Activated naive CD8-positive, alpha-beta T cell treated with anti-CD3 and anti-CD28 coated beads, Interleukin-2, amount 50 U/mL, for 24 hours (primary cell): Measurements from ENCODE around the gene CUL3.
"Not testable (repeated sequence)": the region's sequence is repeated elsewhere in the genome, so short reads cannot be mapped to it uniquely, and the experiment has no call there.

ENCODE experiments used
- ATAC-seq: fragments of 150-1000 bp; cut with Tn5 transposase; one replicate; pipeline ENCODE4 v1.10.0; 2021
- DNase-seq: peaks from one replicate; pipeline ENCODE4 v3.0.0; 2021
- H3K27ac Mint-ChIP-seq: one replicate; pipeline ENCODE4 v1.8.0; 2021; ENCODE audit warnings: mild to moderate bottlenecking, mixed read lengths
- H3K27me3 Mint-ChIP-seq: one replicate; pipeline ENCODE4 v1.8.0; 2021; ENCODE audit warnings: mixed read lengths
- H3K36me3 Mint-ChIP-seq: one replicate; pipeline ENCODE4 v1.8.0; 2021; ENCODE audit warnings: low read depth, mixed read lengths
- H3K4me1 Mint-ChIP-seq: one replicate; pipeline ENCODE4 v1.8.0; 2021; ENCODE audit warnings: mixed read lengths
- H3K4me3 Mint-ChIP-seq: one replicate; pipeline ENCODE4 v1.8.0; 2021; ENCODE audit warnings: mild to moderate bottlenecking, moderate library complexity, mixed read lengths
- H3K9me3 Mint-ChIP-seq: one replicate; pipeline ENCODE4 v1.8.0; 2021; ENCODE audit warnings: mixed read lengths

Gene CUL3

DNA sequence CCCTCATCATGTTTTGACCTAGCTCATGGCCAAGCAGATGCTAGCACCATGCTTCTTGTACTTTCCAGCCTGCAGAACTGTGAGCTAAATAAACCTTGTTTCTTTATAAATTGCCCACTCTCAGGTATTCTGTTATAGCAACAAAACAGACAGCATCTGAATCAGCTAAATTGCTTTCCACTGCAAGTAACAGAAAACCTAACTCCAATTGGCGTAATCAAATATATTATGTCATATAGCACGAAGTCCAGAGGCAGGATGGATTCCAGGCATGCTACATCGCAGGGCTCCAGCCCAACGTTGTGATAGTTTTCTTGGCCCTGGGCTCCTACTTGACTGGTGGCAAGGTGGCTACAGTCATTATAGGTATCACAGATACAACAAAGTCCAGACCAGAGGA is 10.4 kb upstream of the CUL3 start:
- Mint-ChIP-seq H3K4me3 (no peak overlapping the region), H3K27me3 (no peaks in the 10 kb centered on the region), H3K36me3 (no peaks in the 10 kb centered on the region), H3K9me3 (no peaks in the 10 kb centered on the region), H3K27ac (no peak overlapping the region), H3K4me1 (no peaks in the 10 kb centered on the region)
- DNase-seq (no peak), ATAC-seq (no peak)

DNA sequence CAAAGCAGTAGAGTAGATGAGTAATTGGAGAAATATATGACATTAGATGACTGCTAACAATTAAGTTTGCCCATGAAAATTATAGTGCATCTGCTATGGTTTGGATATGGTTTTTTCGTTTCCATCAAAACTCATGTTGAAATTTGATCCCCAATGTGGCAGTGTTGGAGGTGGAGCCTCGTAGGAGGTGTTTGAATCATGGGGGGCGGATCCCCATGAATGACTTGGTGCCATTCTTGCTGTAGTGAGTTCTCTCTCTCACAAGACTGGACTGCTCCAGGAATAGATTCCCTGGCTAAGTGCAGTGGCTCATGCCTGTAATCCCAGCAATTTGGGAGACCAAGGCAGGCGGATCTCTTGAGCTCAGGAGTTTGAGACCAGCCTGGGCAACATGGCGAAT is 9.7 kb upstream of the CUL3 start:
- no peaks in the 10 kb centered on the region for H3K9me3 Mint-ChIP-seq
- ATAC-seq = no peak
- H3K27ac Mint-ChIP-seq = no peak overlapping the region
- H3K36me3 Mint-ChIP-seq = no peaks in the 10 kb centered on the region
- H3K27me3 Mint-ChIP-seq = no peaks in the 10 kb centered on the region
- H3K4me3 Mint-ChIP-seq = no peak overlapping the region
- H3K4me1 Mint-ChIP-seq = no peaks in the 10 kb centered on the region
- no peak for DNase-seq

DNA sequence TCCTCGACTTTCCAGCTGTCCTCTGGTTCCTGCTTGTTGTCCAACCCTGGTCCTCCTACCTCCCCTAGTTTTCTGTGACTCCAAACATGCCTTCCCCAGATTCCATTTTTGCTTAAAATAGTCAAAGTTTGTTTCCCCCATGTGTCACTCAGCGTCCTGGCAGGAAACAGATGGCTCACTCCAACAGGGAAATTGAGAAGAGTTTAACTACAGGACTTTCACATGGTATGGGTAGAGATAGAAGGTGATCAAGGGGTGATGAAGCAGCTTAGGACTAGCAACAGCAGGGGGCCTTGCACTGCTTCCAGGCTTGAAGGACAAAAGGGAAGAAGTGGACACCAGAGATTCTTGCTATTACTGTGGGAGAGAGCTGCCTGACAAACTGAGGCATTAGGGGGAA is 6.1 kb upstream of the CUL3 start:
- Mint-ChIP-seq H3K36me3 (no peaks in the 10 kb centered on the region), H3K9me3 (no peaks in the 10 kb centered on the region), H3K27me3 (no peaks in the 10 kb centered on the region), H3K4me1 (peaks cover 5% of the 10 kb centered on the region), H3K27ac (no peak overlapping the region), H3K4me3 (no peak overlapping the region)
- DNase-seq = no peak
- ATAC-seq = no peak

DNA sequence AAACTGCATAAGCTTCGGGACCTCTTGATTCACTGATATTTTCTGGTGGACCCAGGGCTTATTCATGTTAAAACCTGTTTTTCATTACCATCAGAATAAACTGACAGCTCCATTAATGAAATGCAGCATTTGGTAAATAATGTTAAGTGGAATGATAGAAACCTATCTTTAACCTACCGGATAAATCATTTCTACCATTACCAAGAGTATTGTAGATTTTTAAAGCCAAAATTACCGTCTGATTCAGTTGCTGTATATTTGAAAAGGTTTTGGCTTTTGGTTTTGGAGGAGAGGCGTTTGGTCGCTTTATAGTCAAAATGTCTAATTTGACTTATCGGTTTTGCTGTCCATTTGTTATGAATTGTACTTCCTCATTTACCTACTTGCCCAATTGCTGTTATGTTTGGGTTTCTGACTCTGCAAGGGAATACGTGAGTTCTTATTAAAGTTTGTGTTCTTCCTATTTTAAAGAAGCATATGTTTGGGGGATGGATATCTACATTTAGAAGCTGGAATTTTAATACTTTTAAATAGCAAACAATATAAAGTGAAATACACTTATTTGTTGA is 1.0 kb upstream of the CUL3 start:
- ATAC-seq (no peak), DNase-seq (no peak)
- peaks cover 36% of the 10 kb centered on the region for H3K4me1 Mint-ChIP-seq
- H3K27me3 Mint-ChIP-seq = no peaks in the 10 kb centered on the region
- H3K36me3 Mint-ChIP-seq = peaks cover 19% of the 10 kb centered on the region
- peak overlapping the region; percentile 91 for H3K27ac Mint-ChIP-seq
- H3K9me3 Mint-ChIP-seq = no peaks in the 10 kb centered on the region
- peak overlapping the region; percentile 92 for H3K4me3 Mint-ChIP-seq

DNA sequence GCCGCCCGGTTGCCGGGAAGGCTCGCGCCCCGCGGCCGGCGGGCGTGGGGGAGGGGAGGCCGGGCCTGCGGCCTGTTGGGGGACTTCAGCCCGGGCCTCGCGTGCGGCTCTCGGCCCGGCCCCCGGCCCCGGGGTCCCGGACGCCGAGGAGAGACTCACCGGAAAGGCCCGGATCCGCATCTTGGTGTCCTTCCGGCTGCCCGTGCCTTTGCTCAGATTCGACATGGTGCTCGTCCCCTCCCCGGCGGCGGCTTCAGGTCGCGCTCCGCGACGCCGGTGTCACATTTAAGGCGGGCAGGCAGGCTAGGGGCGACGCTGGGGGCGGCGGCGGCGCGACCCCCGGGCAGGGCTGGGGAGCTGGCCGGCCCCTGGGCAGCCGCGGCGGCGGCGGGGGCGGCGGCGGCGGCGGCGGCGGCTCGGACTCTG is 365 bp downstream of the CUL3 start:
- peak overlapping the region; percentile 91 for H3K27ac Mint-ChIP-seq
- DNase-seq = peak; percentile 57
- H3K4me1 Mint-ChIP-seq = peaks cover 49% of the 10 kb centered on the region
- no peaks in the 10 kb centered on the region for H3K9me3 Mint-ChIP-seq
- H3K36me3 Mint-ChIP-seq = peaks cover 23% of the 10 kb centered on the region
- peak overlapping the region; percentile 92 for H3K4me3 Mint-ChIP-seq
- peak; percentile 25 for ATAC-seq
- H3K27me3 Mint-ChIP-seq = no peaks in the 10 kb centered on the region

DNA sequence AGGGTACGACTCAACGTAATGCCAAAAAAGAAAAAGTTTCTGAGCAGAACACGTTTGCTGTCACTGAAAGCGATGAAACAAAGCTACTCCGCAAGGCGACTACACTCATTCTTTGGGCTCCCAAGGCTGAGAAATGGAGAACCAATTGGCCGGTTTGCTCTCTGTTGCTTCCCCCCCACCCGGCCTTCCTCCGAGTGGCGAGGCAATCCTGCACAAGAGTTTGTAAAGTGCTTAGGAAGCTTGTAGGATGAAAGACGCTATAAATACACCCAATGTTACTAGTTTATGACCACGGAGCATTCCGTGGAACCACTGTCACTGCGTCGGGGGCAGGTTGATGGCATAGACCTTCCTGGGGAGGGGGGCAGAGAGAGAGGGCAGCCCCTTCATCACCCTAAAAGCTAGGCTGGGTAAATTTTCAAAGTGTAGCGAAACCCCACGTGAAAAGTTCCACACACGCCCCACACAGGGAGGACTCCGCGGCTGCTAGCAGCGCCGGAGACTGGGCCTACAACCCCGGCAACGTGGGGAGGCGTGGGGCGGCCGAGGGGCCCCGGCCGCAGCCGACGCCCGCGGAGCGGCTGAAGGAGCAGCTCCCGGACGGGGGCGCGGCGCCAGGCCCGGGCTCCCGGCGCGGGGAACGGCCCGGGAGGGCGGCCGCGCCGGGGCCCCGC is 915 bp downstream of the CUL3 start:
- ATAC-seq = no peak

DNA sequence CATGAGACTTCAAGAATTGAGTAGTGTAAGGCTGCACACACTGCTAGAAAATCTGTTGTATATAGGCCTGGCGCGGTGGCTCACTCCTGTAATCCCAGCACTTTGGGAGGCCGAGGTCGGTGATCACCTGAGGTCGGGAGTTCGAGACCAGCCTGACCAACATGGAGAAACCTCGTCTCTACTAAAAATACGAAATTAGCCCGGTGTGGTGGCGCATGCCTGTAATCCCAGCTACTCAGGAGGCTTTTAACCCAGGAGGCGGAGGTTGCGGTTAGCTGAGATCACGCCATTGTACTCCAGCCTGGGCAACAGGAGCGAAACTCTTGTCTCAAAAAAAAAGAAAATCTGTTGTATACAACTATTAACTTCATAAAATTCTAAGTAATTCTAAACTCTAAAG is 2.1 kb downstream of the CUL3 start:
- H3K9me3 Mint-ChIP-seq, DNase-seq, H3K27me3 Mint-ChIP-seq, ATAC-seq: not testable (repeated sequence)
- peak overlapping the region; percentile 39 for H3K27ac Mint-ChIP-seq
- peaks cover 23% of the 10 kb centered on the region for H3K36me3 Mint-ChIP-seq
- peaks cover 56% of the 10 kb centered on the region for H3K4me1 Mint-ChIP-seq
- peak overlapping the region; percentile 99 for H3K4me3 Mint-ChIP-seq

More for the DNA sequence above, 915 bp downstream of the CUL3 start:
- DNase-seq = peak; percentile 29
- H3K27ac Mint-ChIP-seq = peak overlapping the region; percentile 97
- no peaks in the 10 kb centered on the region for H3K27me3 Mint-ChIP-seq
- peaks cover 54% of the 10 kb centered on the region for H3K4me1 Mint-ChIP-seq
- H3K9me3 Mint-ChIP-seq = no peaks in the 10 kb centered on the region
- peaks cover 23% of the 10 kb centered on the region for H3K36me3 Mint-ChIP-seq
- H3K4me3 Mint-ChIP-seq = peak overlapping the region; percentile 99

DNA sequence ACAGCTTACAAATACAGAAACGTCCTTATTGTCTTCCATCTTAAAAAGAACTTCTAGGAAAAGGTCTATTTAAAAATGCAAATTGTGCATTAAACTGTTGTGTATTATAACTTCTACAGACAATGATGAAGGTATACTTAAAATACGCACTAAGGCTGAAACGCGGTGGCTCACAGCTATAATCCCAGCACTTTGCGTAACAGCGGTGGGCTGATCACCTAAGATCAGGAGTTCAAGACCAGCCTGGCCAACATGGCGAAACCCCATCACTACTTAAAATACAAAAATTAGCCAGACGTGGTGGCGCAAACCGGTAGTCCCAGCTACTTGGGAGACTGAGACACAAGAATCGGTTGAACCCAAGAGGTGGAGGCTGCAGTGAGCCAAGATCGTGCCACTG is 4.9 kb downstream of the CUL3 start:
- H3K4me1 Mint-ChIP-seq = peaks cover 72% of the 10 kb centered on the region
- peaks cover 23% of the 10 kb centered on the region for H3K36me3 Mint-ChIP-seq
- no peak for ATAC-seq
- H3K27me3 Mint-ChIP-seq = no peaks in the 10 kb centered on the region
- H3K4me3 Mint-ChIP-seq = peak overlapping the region; percentile 5
- no peak overlapping the region for H3K27ac Mint-ChIP-seq
- no peaks in the 10 kb centered on the region for H3K9me3 Mint-ChIP-seq
- DNase-seq = no peak

DNA sequence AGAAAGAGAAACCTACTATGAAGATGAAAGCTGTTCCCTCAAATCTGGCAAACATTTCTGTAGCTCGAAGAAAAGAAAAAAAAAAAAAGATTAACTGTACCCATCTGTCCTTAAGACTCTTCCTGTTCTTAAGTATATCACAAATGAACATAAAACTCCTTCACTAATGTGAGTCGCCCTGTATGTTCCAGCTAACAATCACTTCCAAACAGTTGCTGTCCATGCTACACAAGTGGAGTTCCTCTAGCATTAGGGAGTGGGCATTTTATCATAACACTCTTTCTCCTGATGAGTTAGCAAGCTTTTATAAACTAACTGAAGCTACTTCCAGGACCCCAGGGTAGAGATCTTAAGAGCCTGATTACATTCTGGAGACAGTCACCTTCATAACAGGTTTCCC is 5.8 kb downstream of the CUL3 start:
- Mint-ChIP-seq H3K9me3 (no peaks in the 10 kb centered on the region), H3K36me3 (peaks cover 23% of the 10 kb centered on the region), H3K27me3 (no peaks in the 10 kb centered on the region), H3K27ac (peak overlapping the region; percentile 36), H3K4me1 (peaks cover 80% of the 10 kb centered on the region), H3K4me3 (no peak overlapping the region)
- DNase-seq = no peak
- ATAC-seq = no peak

DNA sequence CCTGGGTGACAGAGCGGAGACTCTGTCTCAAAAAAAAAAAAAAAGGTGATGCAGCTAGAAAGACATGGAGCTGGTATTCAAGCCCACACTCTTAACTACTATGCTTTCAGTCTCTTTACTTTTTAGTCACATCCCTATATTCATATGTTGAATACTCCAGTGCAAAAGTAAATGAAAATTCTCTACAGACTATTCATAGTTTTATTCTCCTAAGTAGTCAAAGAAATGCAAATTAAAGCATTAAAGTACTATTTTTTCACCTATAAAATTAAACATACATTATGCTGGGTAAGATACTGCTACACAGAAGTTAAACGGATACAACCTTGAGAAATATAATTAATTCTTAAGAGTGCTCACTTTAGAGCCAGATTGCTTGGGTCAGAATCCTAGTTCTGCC is 7.6 kb downstream of the CUL3 start:
- H3K4me3 Mint-ChIP-seq = no peak overlapping the region
- no peaks in the 10 kb centered on the region for H3K27me3 Mint-ChIP-seq
- no peak for ATAC-seq
- peaks cover 7% of the 10 kb centered on the region for H3K36me3 Mint-ChIP-seq
- no peak overlapping the region for H3K27ac Mint-ChIP-seq
- H3K9me3 Mint-ChIP-seq = no peaks in the 10 kb centered on the region
- DNase-seq = no peak
- peaks cover 81% of the 10 kb centered on the region for H3K4me1 Mint-ChIP-seq

DNA sequence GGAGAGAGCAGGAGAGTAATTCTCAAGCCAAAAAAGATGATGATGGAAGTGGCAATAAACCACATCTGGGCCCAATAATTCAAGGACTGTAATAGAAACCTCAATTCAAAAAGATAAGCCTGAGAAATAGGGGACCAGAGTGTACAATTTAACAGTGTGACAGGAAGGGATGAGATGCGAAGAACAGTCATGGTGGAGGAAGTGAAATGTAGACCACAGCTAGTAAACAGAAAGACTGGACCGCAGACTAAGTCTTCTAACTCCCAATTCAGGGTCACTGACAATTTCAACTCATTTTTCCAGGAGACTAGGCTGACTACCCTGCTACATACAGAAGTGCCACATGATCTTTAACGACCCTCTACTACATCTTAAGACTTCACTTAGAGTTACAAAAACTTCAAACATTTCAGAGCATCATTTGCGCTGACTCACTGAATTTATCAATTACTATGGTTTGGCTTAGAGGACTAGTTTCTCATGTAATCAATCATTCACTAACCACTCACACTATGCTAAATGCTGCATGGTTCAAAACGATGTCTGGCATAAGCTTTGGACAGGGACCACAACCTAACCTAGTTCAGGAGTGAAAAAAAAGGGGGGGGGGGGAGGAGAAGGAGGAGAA is 9.0 kb downstream of the CUL3 start:
- peak overlapping the region; percentile 9 for H3K4me3 Mint-ChIP-seq
- H3K36me3 Mint-ChIP-seq = peaks cover 6% of the 10 kb centered on the region
- H3K9me3 Mint-ChIP-seq = no peaks in the 10 kb centered on the region
- H3K4me1 Mint-ChIP-seq = peaks cover 85% of the 10 kb centered on the region
- no peak for DNase-seq
- peak overlapping the region; percentile 75 for H3K27ac Mint-ChIP-seq
- H3K27me3 Mint-ChIP-seq = no peaks in the 10 kb centered on the region
- peak; percentile 62 for ATAC-seq

DNA sequence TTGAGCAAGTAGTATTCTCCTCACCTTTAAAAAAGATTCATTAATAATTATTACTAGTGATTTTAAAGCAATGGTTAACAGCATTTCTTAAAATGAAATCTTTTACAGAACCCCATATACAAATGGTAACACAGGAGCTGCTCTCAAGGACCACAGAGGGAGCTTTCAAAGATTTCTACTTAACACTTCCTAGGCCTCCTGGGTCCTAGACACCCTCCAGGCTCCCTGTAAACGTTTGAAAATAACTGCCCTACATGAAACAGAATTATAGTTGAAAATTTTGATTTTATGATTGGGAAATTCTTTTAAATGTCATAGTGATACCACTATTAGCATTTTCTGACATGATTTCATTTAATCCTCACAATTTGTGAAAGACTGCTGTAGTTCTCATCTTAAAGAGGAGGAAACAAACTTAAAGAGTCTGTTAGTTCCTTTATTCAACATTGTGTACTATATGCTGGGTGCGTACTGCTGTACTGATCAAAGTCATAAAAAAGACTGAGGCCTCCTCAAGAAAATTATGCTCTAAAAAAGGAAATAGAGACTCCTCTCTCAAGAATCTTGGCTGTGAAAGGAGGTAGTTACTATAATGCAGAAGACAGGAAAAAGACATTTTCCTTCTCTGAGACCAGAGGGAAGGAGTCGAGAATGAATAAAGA is 10.6 kb downstream of the CUL3 start:
- Mint-ChIP-seq H3K4me1 (peaks cover 84% of the 10 kb centered on the region), H3K4me3 (peak overlapping the region; percentile 5), H3K36me3 (peaks cover 4% of the 10 kb centered on the region), H3K9me3 (no peaks in the 10 kb centered on the region), H3K27ac (peak overlapping the region; percentile 2), H3K27me3 (no peaks in the 10 kb centered on the region)
- ATAC-seq (no peak), DNase-seq (no peak)

DNA sequence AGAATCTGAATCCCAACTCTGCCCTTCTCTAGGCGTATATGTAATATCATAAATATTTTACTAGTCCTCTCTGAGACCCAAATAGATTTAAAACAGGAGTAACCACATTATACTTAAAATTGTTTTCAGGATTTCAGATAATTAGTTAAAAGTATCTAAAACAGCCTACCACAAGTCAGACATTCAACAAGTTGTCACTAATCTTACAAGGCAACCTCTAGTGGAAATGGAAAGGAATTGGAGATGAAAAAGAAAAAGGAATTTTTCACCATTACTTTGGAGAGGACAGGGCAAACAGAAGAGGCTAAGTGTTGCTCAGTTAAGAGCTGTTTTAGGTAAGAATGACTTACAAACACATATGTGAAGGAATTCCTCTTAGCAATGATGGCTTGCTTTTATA is 11.4 kb downstream of the CUL3 start:
- H3K27ac Mint-ChIP-seq = peak overlapping the region; percentile 16
- H3K36me3 Mint-ChIP-seq = peaks cover 4% of the 10 kb centered on the region

DNA sequence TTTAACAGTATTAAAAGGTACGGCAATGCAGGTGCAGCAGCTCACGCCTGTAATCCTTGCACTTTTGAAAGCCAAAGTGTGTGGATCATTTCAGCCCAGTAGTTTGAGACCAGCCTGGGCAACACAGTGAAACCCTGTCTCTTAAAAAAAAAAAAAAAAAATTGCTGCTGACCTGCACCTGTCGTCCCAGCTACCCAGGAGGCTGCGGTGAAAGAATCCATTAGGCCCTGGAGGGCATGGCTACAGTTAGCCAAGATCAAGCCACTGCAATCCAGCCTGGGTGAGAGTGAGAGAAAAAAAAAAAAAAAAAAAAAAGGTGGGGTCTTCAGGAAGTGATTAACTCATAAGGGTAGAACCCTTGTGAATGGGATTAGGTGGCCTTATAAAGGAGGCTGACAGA is 12.8 kb downstream of the CUL3 start:
- no peak for ATAC-seq
- peaks cover 11% of the 10 kb centered on the region for H3K36me3 Mint-ChIP-seq
- peaks cover 6% of the 10 kb centered on the region for H3K9me3 Mint-ChIP-seq
- H3K4me3 Mint-ChIP-seq = no peak overlapping the region
- no peaks in the 10 kb centered on the region for H3K27me3 Mint-ChIP-seq
- no peak for DNase-seq
- H3K4me1 Mint-ChIP-seq = peaks cover 84% of the 10 kb centered on the region
- H3K27ac Mint-ChIP-seq = no peak overlapping the region

More for the DNA sequence above, 11.4 kb downstream of the CUL3 start:
- no peak overlapping the region for H3K4me3 Mint-ChIP-seq
- H3K4me1 Mint-ChIP-seq = peaks cover 82% of the 10 kb centered on the region
- no peaks in the 10 kb centered on the region for H3K27me3 Mint-ChIP-seq
- H3K9me3 Mint-ChIP-seq = no peaks in the 10 kb centered on the region
- no peak for DNase-seq
- ATAC-seq = no peak
